T-cell (primary cell): ENCODE measurements around the gene GLO1. TPM values are rescaled to one million over a fixed set of nuclear protein-coding genes. Genes with fewer than 3 reads are reported as not detected.
A peak's percentile ranks its signal among the peaks of the same experiment; 100 is the strongest.

Experiments
- ATAC-seq, 4 experiments: fragments of 200-7000 bp in 3 of 4; fragments of 150-1000 bp in 1 of 4; cut with Tn5 transposase; replicated peaks in 1 of 4; 1 replicate in 3 of 4; 2 replicates in 1 of 4; pipeline ENCODE4 v1.10.0; 2021; ENCODE audit warnings: moderate library complexity in 3 of 4, mild to moderate bottlenecking in 2 of 4, moderate number of reproducible peaks in 1 of 4
- CTCF ChIA-PET, 2 donors: fragments of 300-600 bp; sonication (Branson Sonifier 250); formaldehyde crosslinking; loops; one replicate each; lab custom pipeline; 2022; ENCODE audit warnings: antibody characterized with exemption in 2 of 2; lab: Charles Lee
- POLR2A ChIA-PET, 2 donors: fragments of 300-600 bp; sonication (Branson Sonifier 250); formaldehyde crosslinking; loops; one replicate each; lab custom pipeline; 2022; ENCODE audit warnings: antibody characterized with exemption in 2 of 2; lab: Charles Lee
- DNase-seq, 35 experiments: peaks; one replicate each; pipeline versions ENCODE4 v3.0.0 to v3.0.0-alpha.2; 2013 to 2023
- H3K27ac ChIP-seq: one replicate; pipeline ENCODE4 v1.5.1; 2013; ENCODE audit warnings: low read length
- H3K27me3 ChIP-seq, 2 experiments: replicated peaks in 1 of 2; 1 replicate in 1 of 2; 2 replicates in 1 of 2; pipeline versions ENCODE4 v1.6.1 to v1.7.0; 2013; ENCODE audit warnings: low read length in 1 of 2, mixed read lengths in 1 of 2; ENCODE audit not compliant: control insufficient read depth in 2 of 2, insufficient read depth in 2 of 2; ENCODE audit errors: extremely low read depth in 1 of 2
- H3K36me3 ChIP-seq, 2 donors: 1 replicate in 1 of 2; 2 replicates in 1 of 2; pipeline versions ENCODE4 v1.6.1 to v1.7.0; 2013; ENCODE audit warnings: low read length in 1 of 2; ENCODE audit not compliant: control insufficient read depth in 2 of 2, insufficient read depth in 1 of 2; ENCODE audit errors: extremely low read depth in 1 of 2
- H3K4me1 ChIP-seq, 2 experiments: 1 replicate in 1 of 2; 2 replicates in 1 of 2; pipeline versions ENCODE4 v1.6.1 to v1.7.0; 2013; ENCODE audit warnings: low read length in 2 of 2, mixed read lengths in 1 of 2; ENCODE audit not compliant: insufficient read depth in 2 of 2, control insufficient read depth in 1 of 2; ENCODE audit errors: extremely low read depth in 1 of 2
- H3K4me3 ChIP-seq, 2 donors: 1 replicate in 1 of 2; 2 replicates in 1 of 2; pipeline versions ENCODE4 v1.5.1 to v1.7.0; 2013; ENCODE audit warnings: mild to moderate bottlenecking in 2 of 2, low read length in 1 of 2, moderate library complexity in 1 of 2; ENCODE audit not compliant: control insufficient read depth in 1 of 2; ENCODE audit errors: extremely low read depth in 1 of 2
- H3K9me3 ChIP-seq: 2 replicates; pipeline ENCODE4 v1.7.0; 2013
- H3K27ac Mint-ChIP-seq, 2 donors: one replicate each; pipeline ENCODE4 v1.8.0; 2020 to 2021; ENCODE audit warnings: mild to moderate bottlenecking in 2 of 2, mixed read lengths in 2 of 2
- H3K27me3 Mint-ChIP-seq, 2 donors: one replicate each; pipeline ENCODE4 v1.8.0; 2021 to 2022; ENCODE audit warnings: mixed read lengths in 2 of 2
- H3K36me3 Mint-ChIP-seq: one replicate; pipeline ENCODE4 v1.8.0; 2021; ENCODE audit warnings: mixed read lengths
- H3K4me1 Mint-ChIP-seq, 3 donors: one replicate each; pipeline ENCODE4 v1.8.0; 2020 to 2022; ENCODE audit warnings: mixed read lengths in 3 of 3, mild to moderate bottlenecking in 1 of 3
- H3K4me3 Mint-ChIP-seq, 3 donors: one replicate each; pipeline ENCODE4 v1.8.0; 2020 to 2022; ENCODE audit warnings: mild to moderate bottlenecking in 3 of 3, mixed read lengths in 3 of 3, moderate library complexity in 3 of 3
- H3K9me3 Mint-ChIP-seq, 3 donors: one replicate each; pipeline ENCODE4 v1.8.0; 2020 to 2022; ENCODE audit warnings: mixed read lengths in 3 of 3
- WGBS: methylation state at CpG from one replicate; pipeline ENCODE4 v1.1.5; 2013; ENCODE audit warnings: missing lambda C conversion rate; ENCODE audit not compliant: insufficient coverage; 5-methylcytosine and 5-hydroxymethylcytosine counted together
- total RNA-seq, 35 experiments: library from RNA in 6 of 35; stranded (reverse) in 6 of 35; fragments of 120-200 nt in 1 of 35; gene quantifications; one replicate each; pipeline versions ENCODE4 v1.2.1 to v1.2.4 and lab custom pipeline; 2013 to 2026

The GLO1 gene
- total RNA-seq, 5 donors from 2014 or later (not counting 1 experiment from before 2014, with no cell fraction given), result 22.0 to 37.1 (median 25.6) TPM

GRCh38 chr6:38688579-38689087 is 14.3 kb downstream of the GLO1 start:
- ATAC-seq, result no peak
- Histone ChIP-seq H3K9me3 (no peaks in the 10 kb centered on the region), H3K27me3 (no peaks in the 10 kb centered on the region), H3K36me3 (peaks cover 0 to 9% of the 10 kb centered on the region in 2 donors), H3K4me1 (no peaks in the 10 kb centered on the region), H3K4me3 (no peak overlapping the region), H3K27ac (no peak overlapping the region)
- ChIA-PET POLR2A (no interaction called here), CTCF (interaction anchor here in 1 of 2 donors (0.6 to 0.7 kb wide), 2 partner anchors 495 to 829 kb away, joined by 3 read pairs; no protein-coding TSS in a partner anchor)
- no CpG with 5 or more reads among the region's 6 CpGs for WGBS
- Mint-ChIP-seq H3K4me3 (no peak overlapping the region), H3K9me3 (no peaks in the 10 kb centered on the region), H3K36me3 (peaks cover 13% of the 10 kb centered on the region), H3K27me3 (no peaks in the 10 kb centered on the region), H3K27ac (peak overlapping the region in 1 of 2 donors; percentile 24), H3K4me1 (peaks cover 32 to 39% (median 32%) of the 10 kb centered on the region in 3 donors)
- DNase-seq, result peak in 1 of 35 experiments; percentile 8

GRCh38 chr6:38687549-38687948 is 15.4 kb downstream of the GLO1 start:
- H3K27ac ChIP-seq, result no peak overlapping the region
- peaks cover 0 to 14% of the 10 kb centered on the region in 2 donors for H3K36me3 ChIP-seq
- DNase-seq, result no peak
- Mint-ChIP-seq H3K36me3 (peaks cover 13% of the 10 kb centered on the region), H3K27ac (peak overlapping the region in 1 of 2 donors; percentile 77), H3K4me3 (no peak overlapping the region), H3K27me3 (no peaks in the 10 kb centered on the region), H3K4me1 (peaks cover 25 to 33% (median 32%) of the 10 kb centered on the region in 3 donors), H3K9me3 (no peaks in the 10 kb centered on the region)
- POLR2A ChIA-PET, result no interaction called here
- no peaks in the 10 kb centered on the region for H3K9me3 ChIP-seq
- H3K4me3 ChIP-seq, result no peak overlapping the region
- no peak for ATAC-seq
- H3K27me3 ChIP-seq, result no peaks in the 10 kb centered on the region
- H3K4me1 ChIP-seq, result no peaks in the 10 kb centered on the region
- CTCF ChIA-PET, result interaction anchor here in 1 of 2 donors (0.7 kb wide), 1 partner anchor 12 kb away, joined by 3 read pairs; no protein-coding TSS in a partner anchor
- WGBS, result no CpG with 5 or more reads among the region's 1 CpG

- H3K27ac ChIP-seq, result no peak overlapping the region
- DNase-seq (no peak), ATAC-seq (no peak)
- ChIA-PET CTCF (no interaction called here), POLR2A (no interaction called here)
- no peaks in the 10 kb centered on the region for H3K4me1 ChIP-seq
- H3K4me3 ChIP-seq, result no peak overlapping the region
- peaks cover 0 to 18% of the 10 kb centered on the region in 2 donors for H3K36me3 ChIP-seq
- no peaks in the 10 kb centered on the region for H3K9me3 Mint-ChIP-seq
- no peaks in the 10 kb centered on the region for H3K27me3 ChIP-seq
- no peak overlapping the region for H3K4me3 Mint-ChIP-seq
- peaks cover 13% of the 10 kb centered on the region for H3K36me3 Mint-ChIP-seq
- H3K4me1 Mint-ChIP-seq, result peaks cover 22 to 31% (median 31%) of the 10 kb centered on the region in 3 donors
- H3K27ac Mint-ChIP-seq, result peak overlapping the region; percentile 27 to 77
- H3K9me3 ChIP-seq, result no peaks in the 10 kb centered on the region
- H3K27me3 Mint-ChIP-seq, result no peaks in the 10 kb centered on the region
- 100% methylated on average over 1 of the region's 2 CpGs for WGBS
Observed at GRCh38 chr6:38687043-38687353, 15.9 kb downstream of the GLO1 start.

GRCh38 chr6:38686270-38687042 is 16.5 kb downstream of the GLO1 start:
- Mint-ChIP-seq H3K9me3 (no peaks in the 10 kb centered on the region), H3K27ac (peak overlapping the region in 1 of 2 donors; percentile 17), H3K4me1 (peaks cover 21 to 29% (median 26%) of the 10 kb centered on the region in 3 donors), H3K4me3 (no peak overlapping the region), H3K27me3 (no peaks in the 10 kb centered on the region), H3K36me3 (peaks cover 18% of the 10 kb centered on the region)
- H3K9me3 ChIP-seq, result no peaks in the 10 kb centered on the region
- no peaks in the 10 kb centered on the region for H3K27me3 ChIP-seq
- no peaks in the 10 kb centered on the region for H3K4me1 ChIP-seq
- ATAC-seq (no peak), DNase-seq (no peak)
- ChIA-PET POLR2A (no interaction called here), CTCF (interaction anchor here in 1 of 2 donors (0.6 kb wide), 1 partner anchor 827 kb away, joined by 5 read pairs; no protein-coding TSS in a partner anchor)
- peaks cover 0 to 23% of the 10 kb centered on the region in 2 donors for H3K36me3 ChIP-seq
- no peak overlapping the region for H3K4me3 ChIP-seq
- WGBS, result 100% methylated on average over 1 of the region's 4 CpGs
- no peak overlapping the region for H3K27ac ChIP-seq

- DNase-seq (no peak), ATAC-seq (no peak)
- Histone ChIP-seq H3K27me3 (no peaks in the 10 kb centered on the region), H3K27ac (no peak overlapping the region), H3K9me3 (no peaks in the 10 kb centered on the region), H3K4me3 (no peak overlapping the region), H3K4me1 (no peaks in the 10 kb centered on the region), H3K36me3 (peaks cover 0 to 28% of the 10 kb centered on the region in 2 donors)
- no peak overlapping the region for H3K4me3 Mint-ChIP-seq
- POLR2A ChIA-PET, result no interaction called here
- CTCF ChIA-PET, result no interaction called here
- WGBS, result 95% methylated on average over 3 of the region's 3 CpGs
- H3K4me1 Mint-ChIP-seq, result peaks cover 21 to 26% (median 21%) of the 10 kb centered on the region in 3 donors
- H3K27me3 Mint-ChIP-seq, result no peaks in the 10 kb centered on the region
- H3K36me3 Mint-ChIP-seq, result peaks cover 20% of the 10 kb centered on the region
- no peaks in the 10 kb centered on the region for H3K9me3 Mint-ChIP-seq
- H3K27ac Mint-ChIP-seq, result no peak overlapping the region
Observed at GRCh38 chr6:38684904-38685303, 18.0 kb downstream of the GLO1 start.

- H3K27ac ChIP-seq, result no peak overlapping the region
- peaks cover 17 to 24% (median 17%) of the 10 kb centered on the region in 3 donors for H3K4me1 Mint-ChIP-seq
- H3K4me3 Mint-ChIP-seq, result no peak overlapping the region
- no CpG with 5 or more reads among the region's 1 CpG for WGBS
- H3K9me3 ChIP-seq, result no peaks in the 10 kb centered on the region
- H3K4me3 ChIP-seq, result no peak overlapping the region
- H3K36me3 Mint-ChIP-seq, result peaks cover 20% of the 10 kb centered on the region
- no peak for DNase-seq
- no peaks in the 10 kb centered on the region for H3K9me3 Mint-ChIP-seq
- H3K27ac Mint-ChIP-seq, result no peak overlapping the region
- POLR2A ChIA-PET, result no interaction called here
- peaks cover 0 to 30% of the 10 kb centered on the region in 2 donors for H3K36me3 ChIP-seq
- CTCF ChIA-PET, result no interaction called here
- H3K4me1 ChIP-seq, result no peaks in the 10 kb centered on the region
- H3K27me3 Mint-ChIP-seq, result no peaks in the 10 kb centered on the region
- no peaks in the 10 kb centered on the region for H3K27me3 ChIP-seq
- no peak for ATAC-seq
Observed at GRCh38 chr6:38684237-38684636, 18.7 kb downstream of the GLO1 start.
